ENCODE data around the gene PAQR6. TPM values are rescaled to one million over a fixed set of nuclear protein-coding genes. Genes with fewer than 3 reads are reported as not detected.

PAQR6 gene
- total and polyA plus RNA-seq, 10 of the 15 experiments (the other 5 are each of a cell fraction or from before 2014, with no cell fraction given), result 0.42 to 4.5 (median 1.3) TPM

- ATAC-seq, result no peak
- H3K27me3 ChIP-seq (replicated peaks in 1 of 2; ENCODE audit: control insufficient read depth in 2 of 2, insufficient read depth in 2 of 2, low read length in 1 of 2), result no peaks in the 10 kb centered on the region
- in situ Hi-C loops (cut with MboI), result no loop called here
- H4K20me1 ChIP-seq (ENCODE audit: control insufficient read depth, insufficient read depth), result no peaks in the 10 kb centered on the region
- no peak overlapping the region for H3K4me2 ChIP-seq (ENCODE audit: control insufficient read depth, insufficient read depth)
- no peak overlapping the region for H3K9ac ChIP-seq (ENCODE audit: control insufficient read depth, insufficient read depth, low read length)
- ChIA-PET CTCF (interaction anchor here (0.6 to 2.1 kb wide), 2 partner anchors 11 to 211 kb away, joined by 6 to 9 read pairs; partner anchors contain the start of gene SMG5), RAD21 (ENCODE audit: unreplicated experiment) (no interaction called here), SMC1A (ENCODE audit: uncharacterized antibody, unreplicated experiment) (interaction anchor here (1.1 to 1.6 kb wide), 2 partner anchors 10 to 47 kb away, joined by 3 read pairs; no protein-coding TSS in a partner anchor), POLR2A (interaction anchor here (0.7 to 2.7 kb wide), 5 partner anchors 10 to 376 kb away, joined by 3 to 12 read pairs (median 4); partner anchors contain the start of gene SMG5)
- H3K4me3 ChIP-seq, result no peak overlapping the region
- no TSS peak for BruUV-seq (replicated peaks)
- TF ChIP-seq BCLAF1 (IDR thresholded peaks at IDR 0.05), result no peak
- TF ChIP-seq GATAD2B (conservative IDR thresholded peaks at IDR 0.05; ENCODE audit: low read depth), result no peak
- TF ChIP-seq TCF12 (IDR thresholded peaks at IDR 0.05; ENCODE audit: low read depth, low read length), result no peak
- TF ChIP-seq POU2F2 (IDR thresholded peaks at IDR 0.05; ENCODE audit: borderline replicate concordance, low read depth, low read length), result no peak
- no peak for TF ChIP-seq MLLT1 (IDR thresholded peaks at IDR 0.05)
- TF ChIP-seq POLR2A (IDR thresholded peaks at IDR 0.05; ENCODE audit: low read depth, low read length), result no peak
- TF ChIP-seq BMI1 (IDR thresholded peaks at IDR 0.05; ENCODE audit: borderline replicate concordance), result no peak
- no peak for TF ChIP-seq SKIL (IDR thresholded peaks at IDR 0.05; ENCODE audit: low read depth, poor library complexity, severe bottlenecking)
- TF ChIP-seq USF1 (IDR thresholded peaks at IDR 0.05; ENCODE audit: borderline replicate concordance, extremely low read length, insufficient read depth, low read depth, low read length), result no peak
- TF ChIP-seq SMC3 (IDR thresholded peaks at IDR 0.05; ENCODE audit: borderline replicate concordance, low read length), result no peak
- no peak for TF ChIP-seq TCF3 (IDR thresholded peaks at IDR 0.05; ENCODE audit: borderline replicate concordance, insufficient read depth, low read depth, low read length)
- no peak for TF ChIP-seq ATF7 (IDR thresholded peaks at IDR 0.05; ENCODE audit: low read depth)
- no peak for TF ChIP-seq E4F1 (IDR thresholded peaks at IDR 0.05; ENCODE audit: borderline replicate concordance, partially characterized antibody)
- no peaks in the 10 kb centered on the region for H3K9me3 ChIP-seq (replicated peaks; ENCODE audit: control insufficient read depth, insufficient read depth, low read length)
- H3K79me2 ChIP-seq (ENCODE audit: control insufficient read depth, insufficient read depth, low read length), result no peaks in the 10 kb centered on the region
- 98% methylated on average over 3 of the region's 3 CpGs for WGBS (ENCODE audit: insufficient coverage, insufficient replicate concordance, low lambda C conversion rate, missing lambda C conversion rate)
- H3K36me3 ChIP-seq (ENCODE audit: control insufficient read depth in 2 of 2, insufficient read depth in 2 of 2, low read length in 1 of 2), result peaks cover 37 to 62% of the 10 kb centered on the region in 2 experiments
- intact Hi-C loops (cut with micrococcal nuclease; ENCODE audit: unreplicated experiment), result no loop called here
- no peak overlapping the region for H2AFZ ChIP-seq (ENCODE audit: control insufficient read depth, low read depth, low read length)
- no peak for DNase-seq (ENCODE audit: low read depth, low spot score)
- H3K4me1 ChIP-seq (ENCODE audit: control insufficient read depth, insufficient read depth, low read length), result no peaks in the 10 kb centered on the region
- no peak for FAIRE-seq
- H3K27ac ChIP-seq (ENCODE audit: control insufficient read depth, insufficient read depth), result no peak overlapping the region
Measured at GRCh38 chr1:156270314-156270713, 22.5 kb upstream of the PAQR6 start.

Data from GM12878 (cell line).